GM18909 (cell line): Measurements from ENCODE around the gene FASTKD1.
"Not testable (repeated sequence)": the region's sequence is repeated elsewhere in the genome, so short reads cannot be mapped to it uniquely, and the experiment has no call there.

Experiments
- ATAC-seq: cut with Tn5 transposase; IDR thresholded peaks from one replicate; pipeline ENCODE4 v1.9.1; 2021; ENCODE audit warnings: mild to moderate bottlenecking; ENCODE audit not compliant: unreplicated experiment, poor library complexity

The FASTKD1 gene

GRCh38 chr2:169572821-169573159 is 875 bp downstream of the FASTKD1 start:
- ATAC-seq, result no peak

DNA sequence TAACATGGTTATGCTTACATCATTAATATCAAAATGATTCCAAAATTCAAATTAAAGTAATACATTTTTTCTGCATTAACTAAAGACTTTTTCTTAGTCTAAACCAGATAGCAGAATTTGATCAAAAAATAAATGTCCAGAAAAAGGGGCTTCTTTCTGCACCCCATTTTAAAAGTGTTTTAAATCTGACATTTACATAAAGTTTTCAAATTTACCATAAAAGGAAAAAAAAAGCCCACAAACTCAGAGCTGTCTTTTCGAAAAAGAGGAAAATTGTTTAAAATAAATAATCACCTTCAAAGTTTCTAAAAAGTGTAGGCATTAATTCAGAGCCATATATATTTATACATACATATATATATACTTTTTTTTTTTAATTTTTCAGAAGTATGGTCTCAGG is 1.5 kb downstream of the FASTKD1 start:
- no peak for ATAC-seq

DNA sequence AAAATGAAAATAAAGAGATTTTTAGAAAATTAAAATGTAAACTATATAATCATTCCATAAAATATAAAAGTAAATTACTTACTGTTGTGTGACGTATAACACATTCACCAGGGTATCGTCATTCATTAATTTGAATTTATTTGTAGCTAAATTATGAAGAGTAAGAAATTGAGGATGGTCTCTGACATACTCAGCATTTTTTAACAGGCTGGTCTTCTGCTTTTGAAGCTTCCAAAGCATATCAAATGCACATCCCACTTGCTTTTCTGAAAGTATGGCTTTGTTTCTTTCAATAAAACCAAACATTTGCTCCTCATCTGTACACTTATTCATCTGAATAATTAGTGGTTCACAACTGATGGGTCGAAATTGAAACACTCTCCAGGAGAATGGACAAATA is 2.1 kb downstream of the FASTKD1 start:
- ATAC-seq, result no peak

- not testable (repeated sequence) for ATAC-seq
Observed at GRCh38 chr2:169570752-169571151, 2.9 kb downstream of the FASTKD1 start.

GRCh38 chr2:169569948-169570347 is 3.7 kb downstream of the FASTKD1 start:
- no peak for ATAC-seq

DNA sequence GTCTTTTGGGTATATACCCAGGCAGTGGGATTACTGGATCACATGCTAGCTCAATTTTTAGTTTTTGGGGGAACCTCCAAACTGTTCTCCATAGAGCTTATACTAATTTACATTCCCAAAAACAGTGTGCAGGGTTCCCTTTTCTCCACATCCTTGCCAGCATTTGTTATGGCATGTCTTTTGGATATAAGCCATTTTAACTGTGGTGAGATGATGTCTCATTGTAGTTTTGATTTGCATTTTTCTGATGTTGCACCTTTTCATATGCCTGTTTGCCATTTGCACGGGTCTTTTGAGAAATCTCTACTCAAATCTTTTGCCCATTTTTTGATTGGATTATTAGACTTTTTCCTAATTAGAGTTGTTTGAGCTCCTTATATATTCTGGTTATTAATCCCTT is 8.0 kb downstream of the FASTKD1 start:
- no peak for ATAC-seq

DNA sequence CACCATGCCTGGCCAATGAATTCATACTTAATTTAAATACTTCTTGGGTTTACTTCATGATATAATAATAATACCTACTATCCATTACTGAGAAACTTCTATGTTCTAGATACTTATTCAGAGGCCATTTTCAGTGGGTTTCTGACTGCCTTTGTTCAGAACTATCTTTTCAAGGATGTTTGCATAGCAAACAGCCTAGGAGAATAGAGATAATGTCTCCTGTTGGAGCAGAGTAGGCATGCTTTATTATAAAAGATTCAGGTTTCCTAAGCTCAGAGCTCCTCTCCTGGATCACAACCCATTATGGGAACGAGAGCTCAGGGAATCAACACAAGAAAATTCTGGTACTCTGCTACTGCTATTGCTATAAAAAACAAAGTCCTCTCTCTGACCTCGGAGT is 11.1 kb downstream of the FASTKD1 start:
- no peak for ATAC-seq

GRCh38 chr2:169562084-169562483 is 11.6 kb downstream of the FASTKD1 start:
- not testable (repeated sequence) for ATAC-seq

DNA sequence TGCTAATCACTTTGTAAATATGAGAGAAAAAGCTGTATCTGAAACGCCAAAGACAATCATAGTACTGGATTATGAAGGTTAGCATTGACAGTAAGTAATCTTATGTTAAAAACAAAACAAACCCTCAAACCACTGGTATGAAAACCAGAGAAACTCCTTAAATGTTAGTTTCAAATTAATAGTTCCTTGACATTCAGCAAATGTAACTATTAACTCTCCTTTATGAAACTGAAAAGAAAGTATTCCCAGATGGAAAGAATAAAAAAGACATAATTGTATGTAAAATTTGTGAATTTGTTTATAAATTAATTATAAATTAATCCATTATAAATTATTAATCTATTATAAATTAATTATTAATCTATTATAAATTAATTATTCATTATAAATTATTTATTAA is 12.3 kb downstream of the FASTKD1 start:
- ATAC-seq, result no peak

GRCh38 chr2:169546756-169547155 is 26.9 kb downstream of the FASTKD1 start:
- no peak for ATAC-seq

GRCh38 chr2:169542433-169542832 is 31.2 kb downstream of the FASTKD1 start:
- no peak for ATAC-seq

- no peak for ATAC-seq
Observed at GRCh38 chr2:169540146-169540545, 33.5 kb downstream of the FASTKD1 start.

DNA sequence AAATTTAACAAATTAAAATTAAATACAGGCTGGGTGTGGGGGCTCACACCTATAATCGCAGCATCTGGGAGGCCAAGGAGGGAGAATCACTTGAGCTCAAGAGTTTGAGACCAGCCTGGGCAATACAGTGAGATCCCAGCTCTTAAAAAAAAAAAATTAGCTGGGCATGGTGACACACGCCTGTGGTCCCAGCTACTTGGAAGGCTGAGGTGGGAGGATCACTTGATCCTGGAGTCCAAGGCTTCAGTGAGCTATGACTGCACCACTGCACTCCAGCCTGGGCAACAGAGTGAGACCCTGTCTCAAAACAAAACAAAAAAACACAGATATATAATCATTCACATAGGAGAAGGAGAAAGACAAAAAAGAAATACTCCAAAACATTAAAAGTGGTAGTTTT is 34.2 kb downstream of the FASTKD1 start:
- not testable (repeated sequence) for ATAC-seq

- ATAC-seq, result peak; percentile 81
Observed at GRCh38 chr2:169528271-169528701, 45.4 kb downstream of the FASTKD1 start.

DNA sequence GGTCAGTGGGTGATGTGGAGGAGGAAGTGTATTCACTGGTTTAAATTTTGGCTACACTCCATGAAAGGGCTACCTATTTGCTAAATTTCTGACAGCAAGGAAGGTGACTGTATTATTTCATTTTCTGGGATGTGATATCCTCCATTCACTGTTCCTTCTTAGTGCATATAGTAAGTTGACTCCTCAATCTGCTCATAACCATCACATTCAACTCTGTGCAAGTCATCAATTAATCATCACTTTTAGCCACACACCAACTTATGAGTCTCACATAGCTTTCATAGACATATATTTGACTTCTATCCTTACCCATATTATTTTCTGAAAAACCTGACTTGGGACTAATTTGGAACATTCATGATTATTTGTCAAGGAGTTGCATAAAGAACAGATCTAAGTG is 47.2 kb downstream of the FASTKD1 start:
- no peak for ATAC-seq

GRCh38 chr2:169525434-169525833 is 48.2 kb downstream of the FASTKD1 start:
- no peak for ATAC-seq

DNA sequence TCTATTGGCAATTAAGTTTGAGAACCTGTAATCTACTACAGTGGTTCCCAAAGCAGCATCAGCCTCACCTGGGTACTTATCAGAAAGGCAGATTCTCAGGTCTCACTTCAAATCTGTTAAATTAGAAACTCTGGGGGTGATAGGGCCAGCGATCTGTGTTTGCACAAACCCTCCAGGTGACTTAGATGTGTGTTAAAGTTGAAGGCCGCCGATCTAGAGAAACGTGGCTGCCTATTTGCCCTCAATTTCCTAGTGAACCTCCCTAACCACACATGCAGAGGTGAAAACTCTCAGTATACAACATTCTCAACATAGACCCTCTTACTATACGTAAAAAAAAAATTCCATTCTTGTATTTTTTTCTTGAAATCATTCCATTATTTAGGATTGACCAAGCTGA is 50.0 kb downstream of the FASTKD1 start:
- no peak for ATAC-seq

GRCh38 chr2:169520896-169521295 is 52.8 kb downstream of the FASTKD1 start:
- no peak for ATAC-seq

GRCh38 chr2:169516488-169516995 is 57.1 kb downstream of the FASTKD1 start:
- ATAC-seq, result not testable (repeated sequence)

GRCh38 chr2:169514758-169515157 is 58.9 kb downstream of the FASTKD1 start:
- not testable (repeated sequence) for ATAC-seq

DNA sequence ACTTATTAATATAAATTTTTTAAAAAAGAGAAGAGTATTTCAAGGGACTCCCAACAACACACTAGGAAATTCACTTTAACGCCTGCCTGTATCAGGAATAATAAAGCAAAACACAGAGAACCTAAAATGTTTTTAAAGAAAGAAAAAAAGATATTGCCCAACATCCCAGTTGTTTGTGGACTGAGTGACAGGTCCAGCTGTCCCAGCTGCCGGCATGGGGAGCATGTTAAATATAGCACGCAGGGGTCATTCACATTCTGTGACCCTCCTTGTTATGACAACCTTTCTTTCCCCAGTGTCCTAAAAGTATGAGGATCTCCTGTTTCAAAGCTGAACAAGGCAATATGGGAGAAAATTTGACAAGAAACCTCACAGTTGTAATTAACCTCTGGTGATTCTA is 59.7 kb downstream of the FASTKD1 start:
- ATAC-seq, result no peak

- no peak for ATAC-seq
Observed at GRCh38 chr2:169513094-169513493, 60.6 kb downstream of the FASTKD1 start.

DNA sequence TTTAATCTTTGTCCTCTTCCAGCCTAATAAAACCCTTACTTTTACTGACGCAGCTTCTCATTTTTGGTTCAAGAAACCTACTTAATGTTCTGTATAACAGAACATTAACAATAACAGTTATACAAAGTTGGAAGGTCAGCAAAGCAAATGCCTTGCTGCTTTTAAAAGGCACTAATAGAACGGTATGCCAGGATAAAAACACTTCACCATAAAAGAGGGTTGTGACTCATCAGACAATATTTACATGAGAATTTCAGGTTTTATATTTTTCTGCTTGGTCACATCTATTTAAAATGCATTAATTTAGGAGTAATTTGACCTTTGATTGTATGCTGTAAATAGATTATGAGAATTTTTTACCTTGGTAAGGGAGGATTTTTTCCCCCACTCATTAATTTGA is 61.1 kb downstream of the FASTKD1 start:
- no peak for ATAC-seq
